GM12878 (cell line): ENCODE results near the gene PROX2. TPM values are rescaled to one million over a fixed set of nuclear protein-coding genes. Genes with fewer than 3 reads are reported as not detected.

Source experiments
- ATAC-seq: fragments of 200-7000 bp; cut with Tn5 transposase; 3 replicates; pipeline ENCODE4 v1.9.1; 2020; ENCODE audit warnings: mild to moderate bottlenecking, moderate library complexity
- BruUV-seq: library from RNA; stranded (reverse); fragments of 400-500 nt; replicated peaks from 2 replicates; lab custom pipeline; 2021; lab: Mats Ljungman, UMichigan
- CTCF ChIA-PET: fragments of 300-600 bp; sonication (Branson Sonifier 250); formaldehyde crosslinking; extraction: SDS; loops from one replicate; lab custom pipeline; 2021; ENCODE audit warnings: inconsistent platforms; lab: Yijun Ruan, JAX
- POLR2A ChIA-PET: fragments of 350-600 bp; formaldehyde crosslinking; extraction: SDS; loops from one replicate; lab custom pipeline; 2021; ENCODE audit warnings: inconsistent platforms; lab: Charles Lee
- RAD21 ChIA-PET: fragments of 300-600 bp; sonication (Branson Sonifier 250); formaldehyde crosslinking; loops from one replicate; lab custom pipeline; 2023; ENCODE audit warnings: antibody characterized with exemption; ENCODE audit not compliant: unreplicated experiment; lab: Charles Lee
- SMC1A ChIA-PET: fragments of 300-600 bp; sonication (Branson Sonifier 250); formaldehyde crosslinking; loops from one replicate; lab custom pipeline; 2023; ENCODE audit not compliant: unreplicated experiment, uncharacterized antibody; lab: Charles Lee
- DNase-seq: peaks from one replicate; pipeline ENCODE4 v3.0.0-alpha.2; 2011; ENCODE audit warnings: low read depth, low spot score
- FAIRE-seq: peaks from 3 replicates; lab custom pipeline; 2011; peaks lifted over from hg19 to GRCh38; lab: Jason Lieb, UNC
- H2AFZ ChIP-seq: 2 replicates; pipeline ENCODE4 v1.6.0; 2011; ENCODE audit warnings: low read depth, low read length, control low read depth; ENCODE audit not compliant: control insufficient read depth
- H3K27ac ChIP-seq: 2 replicates; pipeline ENCODE4 v1.5.1; 2011; ENCODE audit warnings: control low read depth; ENCODE audit not compliant: control insufficient read depth, insufficient read depth
- H3K27me3 ChIP-seq, 2 experiments: replicated peaks in 1 of 2; 2 replicates each; pipeline versions ENCODE4 v1.6.0 to v1.6.1; 2011; ENCODE audit warnings: low read length in 1 of 2; ENCODE audit not compliant: control insufficient read depth in 2 of 2, insufficient read depth in 2 of 2
- H3K36me3 ChIP-seq, 2 experiments: 2 replicates each; pipeline ENCODE4 v1.5.1; 2011; ENCODE audit warnings: low read length in 1 of 2; ENCODE audit not compliant: control insufficient read depth in 2 of 2, insufficient read depth in 2 of 2
- H3K4me1 ChIP-seq: 2 replicates; pipeline ENCODE4 v1.6.1; 2011; ENCODE audit warnings: mild to moderate bottlenecking, low read length, moderate library complexity, mixed read lengths; ENCODE audit not compliant: control insufficient read depth, insufficient read depth
- H3K4me2 ChIP-seq: 2 replicates; pipeline ENCODE4 v1.6.0; 2011; ENCODE audit warnings: control low read depth; ENCODE audit not compliant: control insufficient read depth, insufficient read depth
- H3K4me3 ChIP-seq: fragments of 200-600 bp; sonication (generic); 2 replicates; pipeline ENCODE4 v1.5.1; 2016
- H3K79me2 ChIP-seq: 2 replicates; pipeline ENCODE4 v1.6.0; 2011; ENCODE audit warnings: low read length; ENCODE audit not compliant: control insufficient read depth, insufficient read depth
- H3K9ac ChIP-seq: 2 replicates; pipeline ENCODE4 v1.8.0; 2011; ENCODE audit warnings: low read length, control low read depth, mixed read lengths; ENCODE audit not compliant: control insufficient read depth, insufficient read depth
- H3K9me3 ChIP-seq: replicated peaks from 3 replicates; pipeline ENCODE4 v1.5.1; 2011; ENCODE audit warnings: mild to moderate bottlenecking, low read length; ENCODE audit not compliant: control insufficient read depth, insufficient read depth
- H4K20me1 ChIP-seq: 2 replicates; pipeline ENCODE4 v1.6.0; 2011; ENCODE audit not compliant: control insufficient read depth, insufficient read depth
- BCL11A ChIP-seq: IDR thresholded peaks from 2 replicates; pipeline ENCODE4 v1.6.1; 2011; ENCODE audit warnings: low read depth, low read length
- BMI1 ChIP-seq: fragments of 450-650 bp; IDR thresholded peaks from 2 replicates; pipeline ENCODE4 v1.6.1; 2016; ENCODE audit warnings: mild to moderate bottlenecking, moderate library complexity, borderline replicate concordance
- CBFB ChIP-seq: IDR thresholded peaks from 2 replicates; pipeline ENCODE4 v1.6.1; 2016; ENCODE audit warnings: antibody characterized with exemption, low read depth
- KLF5 ChIP-seq: fragments of 450-650 bp; IDR thresholded peaks from 2 replicates; pipeline ENCODE4 v1.6.1; 2014; ENCODE audit warnings: mild to moderate bottlenecking; ENCODE audit not compliant: partially characterized antibody
- LARP7 ChIP-seq: fragments of 450-650 bp; IDR thresholded peaks from 2 replicates; pipeline ENCODE4 v1.6.1; 2017; ENCODE audit warnings: mild to moderate bottlenecking
- NRF1 ChIP-seq: conservative IDR thresholded peaks from 2 replicates; pipeline ENCODE4 v1.6.1; 2011; ENCODE audit warnings: mild to moderate bottlenecking, low read depth, low read length, improper control_type of control experiment
- POLR2A ChIP-seq: IDR thresholded peaks from 2 replicates; pipeline ENCODE4 v1.6.1; 2011; ENCODE audit warnings: low read depth, mild to moderate bottlenecking, low read length
- RUNX3 ChIP-seq: IDR thresholded peaks from 2 replicates; pipeline ENCODE4 v1.6.1; 2012; ENCODE audit warnings: low read length, inconsistent platforms
- SREBF1 ChIP-seq: IDR thresholded peaks from 2 replicates; pipeline ENCODE4 v1.6.1; 2012; ENCODE audit warnings: mild to moderate bottlenecking, low read length
- SREBF2 ChIP-seq: IDR thresholded peaks from 2 replicates; pipeline ENCODE4 v1.6.1; 2012; ENCODE audit warnings: mild to moderate bottlenecking, low read length
- ZNF207 ChIP-seq: fragments of 450-650 bp; IDR thresholded peaks from 2 replicates; pipeline ENCODE4 v1.6.1; 2014; ENCODE audit warnings: antibody characterized with exemption, mild to moderate bottlenecking, borderline replicate concordance
- WGBS: methylation state at CpG from one replicate; pipeline ENCODE4 v1.1.6; 2016; ENCODE audit warnings: low lambda C conversion rate; ENCODE audit not compliant: insufficient replicate concordance, insufficient coverage; ENCODE audit errors: missing lambda C conversion rate; 5-methylcytosine and 5-hydroxymethylcytosine counted together
- in situ Hi-C: fragments of 300-500 bp; cut with MboI; formaldehyde crosslinking; loops from 9 replicates; pipeline ENCODE4 v1.14.3; 2018; ENCODE audit warnings: mixed read lengths
- intact Hi-C: fragments of 100-400 bp; cut with micrococcal nuclease; formaldehyde crosslinking; loops from one replicate; pipeline ENCODE4 v1.14.2; 2022; ENCODE audit not compliant: unreplicated experiment
- polyA plus RNA-seq, 11 experiments: library from polyadenylated mRNA; depleted of rRNA in 4 of 11; unstranded in 6 of 11; stranded (reverse) in 5 of 11; fragments of >200 nt; fragmentation: Nextera tagmentation in 4 of 11; fragmentation: Illumina TruSeq in 1 of 11; extraction: Ambion mirVana in 4 of 11; extraction: Trizol in 1 of 11; gene quantifications; 1 replicate in 1 of 11; 2 replicates in 10 of 11; pipeline versions ENCODE4 v1.2.1 to v1.2.3, GENCODE V29; 2011 to 2016; ENCODE audit warnings: inconsistent platforms in 2 of 11, missing spikeins in 2 of 11, low read depth in 1 of 11
- total RNA-seq, 4 experiments: library from RNA; depleted of rRNA in 3 of 4; stranded (reverse); fragments of >200 nt in 3 of 4; fragmentation: Illumina TruSeq in 1 of 4; extraction: Trizol in 1 of 4; gene quantifications; 2 replicates each; pipeline versions ENCODE4 v1.2.1 to v1.2.3, GENCODE V29; 2013 to 2021
- TF ChIP-seq, protein P1 (sequence below): IDR thresholded peaks from 2 replicates; pipeline ENCODE4 v1.6.1; 2012; ENCODE audit warnings: low read length, inconsistent platforms
- TF ChIP-seq, protein P2 (sequence below): fragments of 450-650 bp; IDR thresholded peaks from 2 replicates; pipeline ENCODE4 v1.6.1; 2017; ENCODE audit warnings: mild to moderate bottlenecking, moderate library complexity

Gene PROX2
- total and polyA plus RNA-seq, 10 of the 15 experiments (the other 5 are each of a cell fraction or from before 2014, with no cell fraction given), result 0.04 to 0.42 (median 0.19) TPM

DNA sequence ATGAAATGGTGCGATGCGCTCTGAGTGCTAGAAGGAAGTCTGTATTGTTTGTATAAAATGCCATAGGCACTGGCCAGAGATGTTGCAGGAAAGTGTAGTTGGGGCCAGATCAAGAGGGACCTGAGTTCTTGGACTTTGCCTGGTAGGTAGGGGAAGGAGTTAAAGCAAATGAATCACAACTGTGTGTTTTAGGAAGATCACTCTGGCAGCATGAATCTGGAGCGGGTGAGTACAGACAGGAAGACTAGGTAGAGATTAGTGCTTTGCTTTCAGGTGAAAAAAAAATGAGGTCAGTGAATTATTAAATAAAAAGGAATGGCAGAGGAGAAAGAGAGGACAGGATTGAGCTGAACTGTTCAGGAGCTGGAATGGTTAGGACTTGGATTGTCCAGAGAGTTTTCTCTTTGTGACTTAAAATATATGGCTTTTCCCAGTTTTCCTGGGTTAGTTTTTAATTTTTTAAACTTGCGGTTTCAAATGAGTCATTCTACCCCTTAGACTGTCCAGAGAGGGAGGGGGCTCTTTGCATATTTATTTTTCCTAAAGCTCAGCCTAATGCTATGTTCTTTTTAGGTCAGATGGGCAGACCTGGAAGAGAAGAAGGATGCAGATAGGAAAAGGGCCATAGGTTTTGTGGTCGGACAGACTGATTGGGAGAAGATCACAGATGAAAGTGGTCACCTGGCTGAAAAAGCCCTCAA is 41.1 kb downstream of the PROX2 start:
- no peak for ATAC-seq
- TF ChIP-seq BMI1 (no peak), RUNX3 (0 out of 2 replicates have a peak, but pooled peaks have one; percentile 5)
- H3K27ac ChIP-seq, result peak overlapping the region; percentile 60; the same call in 1 of the 2 replicates
- in situ Hi-C loops, result no loop called here
- no peaks in the 10 kb centered on the region for H3K9me3 ChIP-seq
- ChIA-PET SMC1A (interaction anchor here (0.7 to 3.4 kb wide), 8 partner anchors 9 to 226 kb away, joined by 3 to 11 read pairs (median 3); partner anchors contain the start of gene YLPM1), POLR2A (interaction anchor here (0.5 to 0.6 kb wide), 2 partner anchors 49 to 1046 kb away, joined by 3 to 4 read pairs; no protein-coding TSS in a partner anchor), RAD21 (interaction anchor here (1.1 to 2.4 kb wide), 6 partner anchors 15 to 220 kb away, joined by 3 to 7 read pairs (median 3); partner anchors contain the start of gene YLPM1), CTCF (interaction anchor here (0.9 to 10.6 kb wide), 7 partner anchors 8 to 226 kb away, joined by 3 to 106 read pairs (median 8); no protein-coding TSS in a partner anchor)
- no peak for FAIRE-seq
- H3K4me1 ChIP-seq, result peaks cover 42% of the 10 kb centered on the region
- H2AFZ ChIP-seq, result no peak overlapping the region
- 76% methylated on average over 5 of the region's 5 CpGs for WGBS
- no peak for DNase-seq
- intact Hi-C loops, result no loop called here
- no peaks in the 10 kb centered on the region for H3K27me3 ChIP-seq
- no peak overlapping the region for H3K4me3 ChIP-seq
- no peak overlapping the region for H3K9ac ChIP-seq
- no peaks in the 10 kb centered on the region for H4K20me1 ChIP-seq
- H3K4me2 ChIP-seq, result no peak overlapping the region
- H3K36me3 ChIP-seq, result peaks cover 4 to 5% of the 10 kb centered on the region in 2 experiments
- BruUV-seq, result TSS peak; percentile 12
- H3K79me2 ChIP-seq, result no peaks in the 10 kb centered on the region

DNA sequence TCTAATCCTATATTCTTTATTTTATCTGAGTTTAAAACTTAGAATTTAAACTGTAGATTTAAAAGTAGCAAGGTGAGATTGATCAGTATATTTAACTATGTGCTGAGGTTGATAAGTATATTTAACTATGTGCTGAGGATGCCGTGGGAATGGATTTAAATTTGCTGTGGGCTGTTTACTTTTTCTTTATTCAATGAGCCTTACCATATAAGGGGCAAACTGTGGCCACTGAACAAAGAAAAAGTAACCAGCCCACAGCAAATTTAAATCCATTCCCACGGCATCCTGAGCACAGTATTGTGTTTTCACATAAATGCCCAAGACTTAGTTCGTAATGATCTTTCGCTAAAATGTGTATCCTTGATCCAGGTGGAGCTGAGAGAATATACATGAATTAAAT is 43.1 kb downstream of the PROX2 start:
- BruUV-seq, result no TSS peak
- ATAC-seq (no peak), FAIRE-seq (no peak), DNase-seq (no peak)
- H3K79me2 ChIP-seq, result no peaks in the 10 kb centered on the region
- no peaks in the 10 kb centered on the region for H3K9me3 ChIP-seq
- SMC1A ChIA-PET, result no interaction called here
- no peak overlapping the region for H3K27ac ChIP-seq
- H3K4me3 ChIP-seq, result no peak overlapping the region
- H3K27me3 ChIP-seq, result no peaks in the 10 kb centered on the region
- RAD21 ChIA-PET, result no interaction called here
- H3K9ac ChIP-seq, result no peak overlapping the region
- H2AFZ ChIP-seq, result no peak overlapping the region
- in situ Hi-C loops (no loop called here), intact Hi-C loops (no loop called here)
- H3K4me2 ChIP-seq, result no peak overlapping the region
- peaks cover 7 to 12% of the 10 kb centered on the region in 2 experiments for H3K36me3 ChIP-seq
- H3K4me1 ChIP-seq, result peaks cover 30% of the 10 kb centered on the region
- POLR2A ChIA-PET, result no interaction called here
- no peaks in the 10 kb centered on the region for H4K20me1 ChIP-seq
- WGBS, result 97% methylated on average over 4 of the region's 4 CpGs
- CTCF ChIA-PET, result interaction anchor here (1.5 kb wide), 1 partner anchor 68 kb away, joined by 3 read pairs; no protein-coding TSS in a partner anchor
- TF ChIP-seq, protein P1, sequence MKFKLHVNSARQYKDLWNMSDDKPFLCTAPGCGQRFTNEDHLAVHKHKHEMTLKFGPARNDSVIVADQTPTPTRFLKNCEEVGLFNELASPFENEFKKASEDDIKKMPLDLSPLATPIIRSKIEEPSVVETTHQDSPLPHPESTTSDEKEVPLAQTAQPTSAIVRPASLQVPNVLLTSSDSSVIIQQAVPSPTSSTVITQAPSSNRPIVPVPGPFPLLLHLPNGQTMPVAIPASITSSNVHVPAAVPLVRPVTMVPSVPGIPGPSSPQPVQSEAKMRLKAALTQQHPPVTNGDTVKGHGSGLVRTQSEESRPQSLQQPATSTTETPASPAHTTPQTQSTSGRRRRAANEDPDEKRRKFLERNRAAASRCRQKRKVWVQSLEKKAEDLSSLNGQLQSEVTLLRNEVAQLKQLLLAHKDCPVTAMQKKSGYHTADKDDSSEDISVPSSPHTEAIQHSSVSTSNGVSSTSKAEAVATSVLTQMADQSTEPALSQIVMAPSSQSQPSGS, result no peak
- TF ChIP-seq BCL11A, result no peak
- TF ChIP-seq LARP7, result no peak
- no peak for TF ChIP-seq CBFB
- TF ChIP-seq KLF5, result no peak
- TF ChIP-seq, protein P2, sequence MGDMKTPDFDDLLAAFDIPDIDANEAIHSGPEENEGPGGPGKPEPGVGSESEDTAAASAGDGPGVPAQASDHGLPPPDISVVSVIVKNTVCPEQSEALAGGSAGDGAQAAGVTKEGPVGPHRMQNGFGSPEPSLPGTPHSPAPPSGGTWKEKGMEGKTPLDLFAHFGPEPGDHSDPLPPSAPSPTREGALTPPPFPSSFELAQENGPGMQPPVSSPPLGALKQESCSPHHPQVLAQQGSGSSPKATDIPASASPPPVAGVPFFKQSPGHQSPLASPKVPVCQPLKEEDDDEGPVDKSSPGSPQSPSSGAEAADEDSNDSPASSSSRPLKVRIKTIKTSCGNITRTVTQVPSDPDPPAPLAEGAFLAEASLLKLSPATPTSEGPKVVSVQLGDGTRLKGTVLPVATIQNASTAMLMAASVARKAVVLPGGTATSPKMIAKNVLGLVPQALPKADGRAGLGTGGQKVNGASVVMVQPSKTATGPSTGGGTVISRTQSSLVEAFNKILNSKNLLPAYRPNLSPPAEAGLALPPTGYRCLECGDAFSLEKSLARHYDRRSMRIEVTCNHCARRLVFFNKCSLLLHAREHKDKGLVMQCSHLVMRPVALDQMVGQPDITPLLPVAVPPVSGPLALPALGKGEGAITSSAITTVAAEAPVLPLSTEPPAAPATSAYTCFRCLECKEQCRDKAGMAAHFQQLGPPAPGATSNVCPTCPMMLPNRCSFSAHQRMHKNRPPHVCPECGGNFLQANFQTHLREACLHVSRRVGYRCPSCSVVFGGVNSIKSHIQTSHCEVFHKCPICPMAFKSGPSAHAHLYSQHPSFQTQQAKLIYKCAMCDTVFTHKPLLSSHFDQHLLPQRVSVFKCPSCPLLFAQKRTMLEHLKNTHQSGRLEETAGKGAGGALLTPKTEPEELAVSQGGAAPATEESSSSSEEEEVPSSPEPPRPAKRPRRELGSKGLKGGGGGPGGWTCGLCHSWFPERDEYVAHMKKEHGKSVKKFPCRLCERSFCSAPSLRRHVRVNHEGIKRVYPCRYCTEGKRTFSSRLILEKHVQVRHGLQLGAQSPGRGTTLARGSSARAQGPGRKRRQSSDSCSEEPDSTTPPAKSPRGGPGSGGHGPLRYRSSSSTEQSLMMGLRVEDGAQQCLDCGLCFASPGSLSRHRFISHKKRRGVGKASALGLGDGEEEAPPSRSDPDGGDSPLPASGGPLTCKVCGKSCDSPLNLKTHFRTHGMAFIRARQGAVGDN, result no peak
- no peak for TF ChIP-seq ZNF207
- no peak for TF ChIP-seq SREBF2
- TF ChIP-seq NRF1, result no peak
- TF ChIP-seq POLR2A, result no peak
- no peak for TF ChIP-seq SREBF1
